ENCODE results near the gene ZNF354C. TPM values are rescaled to one million over a fixed set of nuclear protein-coding genes. Genes with fewer than 3 reads are reported as not detected.

Gene ZNF354C
- total and polyA plus RNA-seq, 9 of the 15 experiments (the other 6 are each of a cell fraction or from before 2014, with no cell fraction given) = 0.01 to 0.08 (median 0.03) TPM; not detected in 1

DNA sequence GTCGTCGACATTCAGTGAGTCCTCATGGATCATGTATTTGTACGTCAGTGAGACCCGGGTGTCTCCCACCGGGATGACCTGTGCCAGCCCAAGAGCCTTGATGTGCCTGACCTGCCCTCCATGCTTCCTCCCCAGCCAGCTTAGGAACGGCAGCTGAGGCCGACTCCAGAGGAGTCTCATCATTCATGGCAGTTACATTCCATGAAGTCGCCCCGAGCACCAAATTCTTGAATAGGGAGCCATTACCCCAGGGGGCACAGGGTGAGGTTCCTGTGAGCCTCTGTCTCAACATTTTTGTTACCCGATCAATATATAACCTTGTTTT lies 67.8 kb downstream of the ZNF354C start:
- DNase-seq (ENCODE audit: extremely low read depth in 1 of 4, low spot score in 3 of 4) (no peak), ATAC-seq (no peak), FAIRE-seq (no peak)
- H3K27me3 ChIP-seq (ENCODE audit: control insufficient read depth in 2 of 2, insufficient read depth in 2 of 2, low read length in 2 of 2) = peaks cover 0 to 56% of the 10 kb centered on the region in 2 experiments; a peak in 2 of 5 replicates
- H2AFZ ChIP-seq (ENCODE audit: low read depth, low read length) = no peak overlapping the region
- ChIA-PET POLR2A (no interaction called here), CTCF (ENCODE audit: low intra/inter-chr PET ratio) (no interaction called here)
- H3K9me1 ChIP-seq (ENCODE audit: control insufficient read depth, insufficient read depth, low read length) = no peaks in the 10 kb centered on the region
- H3K36me3 ChIP-seq (ENCODE audit: control insufficient read depth, insufficient read depth, low read length) = no peaks in the 10 kb centered on the region
- intact Hi-C loops (cut with micrococcal nuclease) = no loop called here
- in situ Hi-C loops (cut with MboI) = no loop called here
- H3K9me3 ChIP-seq (replicated peaks; ENCODE audit: control insufficient read depth, insufficient read depth, low read depth, low read length) = no peaks in the 10 kb centered on the region
- TF ChIP-seq CHCHD3 (CRISPR knock-in tag; IDR thresholded peaks at IDR 0.05) (no peak), DDX20 (tag; IDR thresholded peaks at IDR 0.05; ENCODE audit: low read depth) (no peak), ZNF561 (CRISPR knock-in tag; conservative IDR thresholded peaks at IDR 0.05) (no peak)
- 1% methylated on average over 10 of the region's 10 CpGs for WGBS (ENCODE audit: insufficient coverage, low coverage, missing lambda C conversion rate)
- no peak overlapping the region for H3K4me3 ChIP-seq
- H3K4me1 ChIP-seq (replicated peaks in 1 of 2; ENCODE audit: control insufficient read depth in 2 of 2, insufficient read depth in 2 of 2, low read length in 2 of 2) = peaks cover 0 to 7% of the 10 kb centered on the region in 2 experiments; a peak in 2 of 5 replicates
- H3K27ac ChIP-seq (ENCODE audit: extremely low read depth, low read depth, low read length) = no peak overlapping the region
- H3K9ac ChIP-seq (ENCODE audit: insufficient read depth in 1 of 2, low read depth in 2 of 2, low read length in 2 of 2) = no peak overlapping the region
- no peaks in the 10 kb centered on the region for H4K20me1 ChIP-seq (replicated peaks; ENCODE audit: control insufficient read depth, insufficient read depth, low read length)
- H3K4me2 ChIP-seq (ENCODE audit: insufficient read depth, low read length) = no peak overlapping the region
- no TSS peak for BruUV-seq (replicated peaks)
- no peaks in the 10 kb centered on the region for H3K79me2 ChIP-seq (ENCODE audit: control insufficient read depth, insufficient read depth, low read length)

- H3K27me3 ChIP-seq (ENCODE audit: control insufficient read depth in 2 of 2, insufficient read depth in 2 of 2, low read length in 2 of 2) = peaks cover 0 to 54% of the 10 kb centered on the region in 2 experiments; a peak in 2 of 5 replicates
- H2AFZ ChIP-seq (ENCODE audit: low read depth, low read length) = no peak overlapping the region
- H3K9me1 ChIP-seq (ENCODE audit: control insufficient read depth, insufficient read depth, low read length) = no peaks in the 10 kb centered on the region
- no peak overlapping the region for H3K9ac ChIP-seq (ENCODE audit: insufficient read depth in 1 of 2, low read depth in 2 of 2, low read length in 2 of 2)
- under 1% methylated on average over 14 of the region's 14 CpGs for WGBS (ENCODE audit: insufficient coverage, low coverage, missing lambda C conversion rate)
- no peaks in the 10 kb centered on the region for H3K36me3 ChIP-seq (ENCODE audit: control insufficient read depth, insufficient read depth, low read length)
- H3K4me1 ChIP-seq (replicated peaks in 1 of 2; ENCODE audit: control insufficient read depth in 2 of 2, insufficient read depth in 2 of 2, low read length in 2 of 2) = peaks cover 0 to 7% of the 10 kb centered on the region in 2 experiments; a peak in 2 of 5 replicates
- ChIA-PET CTCF (ENCODE audit: low intra/inter-chr PET ratio) (no interaction called here), POLR2A (no interaction called here)
- ATAC-seq = no peak
- no peak for DNase-seq (ENCODE audit: extremely low read depth in 1 of 4, low spot score in 3 of 4)
- no peaks in the 10 kb centered on the region for H3K9me3 ChIP-seq (replicated peaks; ENCODE audit: control insufficient read depth, insufficient read depth, low read depth, low read length)
- H3K4me2 ChIP-seq (ENCODE audit: insufficient read depth, low read length) = no peak overlapping the region
- FAIRE-seq = no peak
- H3K4me3 ChIP-seq = no peak overlapping the region
- H3K79me2 ChIP-seq (ENCODE audit: control insufficient read depth, insufficient read depth, low read length) = no peaks in the 10 kb centered on the region
- in situ Hi-C loops (cut with MboI) (no loop called here), intact Hi-C loops (cut with micrococcal nuclease) (no loop called here)
- H4K20me1 ChIP-seq (replicated peaks; ENCODE audit: control insufficient read depth, insufficient read depth, low read length) = no peaks in the 10 kb centered on the region
- no peak overlapping the region for H3K27ac ChIP-seq (ENCODE audit: extremely low read depth, low read depth, low read length)
- BruUV-seq (replicated peaks) = no TSS peak
- TF ChIP-seq CTCFL (IDR thresholded peaks at IDR 0.05; ENCODE audit: borderline replicate concordance, insufficient read depth, low read depth, low read length, poor library complexity, severe bottlenecking) = no peak
- TF ChIP-seq ZBTB8A (IDR thresholded peaks at IDR 0.05; ENCODE audit: partially characterized antibody) = no peak
- TF ChIP-seq, protein P1, sequence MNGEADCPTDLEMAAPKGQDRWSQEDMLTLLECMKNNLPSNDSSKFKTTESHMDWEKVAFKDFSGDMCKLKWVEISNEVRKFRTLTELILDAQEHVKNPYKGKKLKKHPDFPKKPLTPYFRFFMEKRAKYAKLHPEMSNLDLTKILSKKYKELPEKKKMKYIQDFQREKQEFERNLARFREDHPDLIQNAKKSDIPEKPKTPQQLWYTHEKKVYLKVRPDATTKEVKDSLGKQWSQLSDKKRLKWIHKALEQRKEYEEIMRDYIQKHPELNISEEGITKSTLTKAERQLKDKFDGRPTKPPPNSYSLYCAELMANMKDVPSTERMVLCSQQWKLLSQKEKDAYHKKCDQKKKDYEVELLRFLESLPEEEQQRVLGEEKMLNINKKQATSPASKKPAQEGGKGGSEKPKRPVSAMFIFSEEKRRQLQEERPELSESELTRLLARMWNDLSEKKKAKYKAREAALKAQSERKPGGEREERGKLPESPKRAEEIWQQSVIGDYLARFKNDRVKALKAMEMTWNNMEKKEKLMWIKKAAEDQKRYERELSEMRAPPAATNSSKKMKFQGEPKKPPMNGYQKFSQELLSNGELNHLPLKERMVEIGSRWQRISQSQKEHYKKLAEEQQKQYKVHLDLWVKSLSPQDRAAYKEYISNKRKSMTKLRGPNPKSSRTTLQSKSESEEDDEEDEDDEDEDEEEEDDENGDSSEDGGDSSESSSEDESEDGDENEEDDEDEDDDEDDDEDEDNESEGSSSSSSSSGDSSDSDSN (IDR thresholded peaks at IDR 0.05; ENCODE audit: borderline replicate concordance in 1 of 2, low read depth in 2 of 2, low read length in 2 of 2) = no peak
- TF ChIP-seq COPS2 (conservative IDR thresholded peaks at IDR 0.05) = no peak
- TF ChIP-seq SAFB (IDR thresholded peaks at IDR 0.05; ENCODE audit: borderline replicate concordance, low read depth, low read length) = no peak
Measured at GRCh38 chr5:179128976-179129375, 68.8 kb downstream of the ZNF354C start.
